SU-DHL-6 (cell line): ENCODE data around the gene OTUD4.

ENCODE experiments used
- EZH2phosphoT487 ChIP-seq: fragments of 200-600 bp; sonication (generic), shearing (Covaris generic); conservative IDR thresholded peaks from 2 replicates; pipeline ENCODE4 v1.6.1; 2018; ENCODE audit warnings: mild to moderate bottlenecking, antibody characterized with exemption, low read length, moderate library complexity, mixed read lengths
- TF ChIP-seq, protein P1 (sequence below): fragments of 200-600 bp; sonication (generic); IDR thresholded peaks from one replicate; pipeline ENCODE4 v1.5.1; 2017; ENCODE audit warnings: antibody characterized with exemption, mild to moderate bottlenecking, low read length, moderate library complexity; ENCODE audit not compliant: insufficient read depth, poor library complexity, severe bottlenecking

DNA sequence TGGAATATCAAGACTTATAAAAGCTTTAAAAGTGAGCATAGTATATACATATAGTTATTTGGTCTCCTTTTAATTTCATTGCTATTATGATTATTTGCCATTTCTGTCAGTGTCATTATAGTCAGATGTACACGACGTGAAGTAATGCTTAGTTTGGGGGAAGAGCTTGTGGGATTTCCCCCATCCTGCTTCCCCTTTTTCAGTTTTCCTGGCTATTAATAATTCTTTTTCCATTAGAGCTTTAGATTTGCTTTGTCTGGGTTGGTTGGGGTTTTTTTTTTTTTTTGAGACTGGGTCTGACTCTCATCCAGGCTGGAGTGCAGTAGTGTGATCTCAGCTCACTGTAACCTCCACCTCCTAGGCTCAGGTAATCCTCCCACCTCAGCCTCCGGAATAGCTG lies 76.9 kb downstream of the OTUD4 start:
- TF ChIP-seq, protein P1, sequence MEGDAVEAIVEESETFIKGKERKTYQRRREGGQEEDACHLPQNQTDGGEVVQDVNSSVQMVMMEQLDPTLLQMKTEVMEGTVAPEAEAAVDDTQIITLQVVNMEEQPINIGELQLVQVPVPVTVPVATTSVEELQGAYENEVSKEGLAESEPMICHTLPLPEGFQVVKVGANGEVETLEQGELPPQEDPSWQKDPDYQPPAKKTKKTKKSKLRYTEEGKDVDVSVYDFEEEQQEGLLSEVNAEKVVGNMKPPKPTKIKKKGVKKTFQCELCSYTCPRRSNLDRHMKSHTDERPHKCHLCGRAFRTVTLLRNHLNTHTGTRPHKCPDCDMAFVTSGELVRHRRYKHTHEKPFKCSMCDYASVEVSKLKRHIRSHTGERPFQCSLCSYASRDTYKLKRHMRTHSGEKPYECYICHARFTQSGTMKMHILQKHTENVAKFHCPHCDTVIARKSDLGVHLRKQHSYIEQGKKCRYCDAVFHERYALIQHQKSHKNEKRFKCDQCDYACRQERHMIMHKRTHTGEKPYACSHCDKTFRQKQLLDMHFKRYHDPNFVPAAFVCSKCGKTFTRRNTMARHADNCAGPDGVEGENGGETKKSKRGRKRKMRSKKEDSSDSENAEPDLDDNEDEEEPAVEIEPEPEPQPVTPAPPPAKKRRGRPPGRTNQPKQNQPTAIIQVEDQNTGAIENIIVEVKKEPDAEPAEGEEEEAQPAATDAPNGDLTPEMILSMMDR, result no peak
- no peak for TF ChIP-seq EZH2phosphoT487
